WTC11 (cell line): Measurements from ENCODE around the gene GRM4. TPM values are rescaled to one million over a fixed set of nuclear protein-coding genes. Genes with fewer than 3 reads are reported as not detected.

Experiments
- ATAC-seq: fragments of 200-7000 bp; cut with Tn5 transposase; 2 replicates; pipeline ENCODE4 v1.10.0; 2021; ENCODE audit warnings: mild to moderate bottlenecking, moderate library complexity
- CTCF ChIA-PET: fragments of 300-600 bp; sonication (Branson Sonifier 250); formaldehyde crosslinking; loops from one replicate; lab custom pipeline; 2021; ENCODE audit warnings: antibody characterized with exemption; lab: Charles Lee
- POLR2A ChIA-PET: fragments of 350-600 bp; sonication (Branson Sonifier 250); formaldehyde crosslinking; loops from one replicate; lab custom pipeline; 2021; ENCODE audit warnings: antibody characterized with exemption; lab: Charles Lee
- DNase-seq: peaks from one replicate; pipeline ENCODE4 v3.0.0; 2021; ENCODE audit warnings: low spot score
- H3K27ac Mint-ChIP-seq: 2 replicates; pipeline ENCODE4 v1.8.0; 2021; ENCODE audit warnings: mixed read lengths
- H3K27me3 Mint-ChIP-seq: 2 replicates; pipeline ENCODE4 v1.8.0; 2021; ENCODE audit warnings: low read depth, mild to moderate bottlenecking, moderate library complexity, mixed read lengths
- H3K36me3 Mint-ChIP-seq: 2 replicates; pipeline ENCODE4 v1.8.0; 2021; ENCODE audit warnings: mixed read lengths
- H3K4me1 Mint-ChIP-seq: 2 replicates; pipeline ENCODE4 v1.8.0; 2022; ENCODE audit warnings: mixed read lengths
- H3K4me3 Mint-ChIP-seq: 2 replicates; pipeline ENCODE4 v1.8.0; 2021; ENCODE audit warnings: mild to moderate bottlenecking, moderate library complexity, mixed read lengths
- H3K9me3 Mint-ChIP-seq: 2 replicates; pipeline ENCODE4 v1.8.0; 2021; ENCODE audit warnings: mixed read lengths
- AR ChIP-seq: fragments of 250-450 bp; sonication (Bioruptor Pico); IDR thresholded peaks from 2 replicates; pipeline ENCODE4 v1.9.0; 2021; ENCODE audit warnings: mild to moderate bottlenecking
- E2F4 ChIP-seq: sonication (generic); formaldehyde crosslinking; IDR thresholded peaks from 2 replicates; pipeline ENCODE4 v1.8.1; 2022; ENCODE audit warnings: low read depth, mild to moderate bottlenecking, moderate library complexity, missing genetic modification reagents, borderline replicate concordance
- ELF4 ChIP-seq: sonication (generic); formaldehyde crosslinking; IDR thresholded peaks from 2 replicates; pipeline ENCODE4 v1.8.1; 2022; ENCODE audit warnings: low read depth, mild to moderate bottlenecking, moderate library complexity, missing genetic modification reagents
- GRHL2 ChIP-seq: fragments of 250-450 bp; sonication (Bioruptor Pico); IDR thresholded peaks from 2 replicates; pipeline ENCODE4 v1.8.0; 2022; ENCODE audit warnings: mild to moderate bottlenecking, moderate library complexity; ENCODE audit not compliant: insufficient replicate concordance, severe bottlenecking
- GTF2I ChIP-seq: fragments of 250-450 bp; sonication (Bioruptor Pico); conservative IDR thresholded peaks from 2 replicates; pipeline ENCODE4 v1.4.0; 2021; ENCODE audit warnings: mild to moderate bottlenecking
- JAZF1 ChIP-seq: fragments of 250-450 bp; sonication (Bioruptor Pico); IDR thresholded peaks from 2 replicates; pipeline ENCODE4 v1.9.0; 2021; ENCODE audit warnings: moderate library complexity, mild to moderate bottlenecking, inconsistent platforms
- SOX15 ChIP-seq: fragments of 250-450 bp; sonication (Bioruptor Pico); IDR thresholded peaks from 2 replicates; pipeline ENCODE4 v1.9.0; 2021; ENCODE audit warnings: mild to moderate bottlenecking
- STAT6 ChIP-seq: sonication (generic); formaldehyde crosslinking; conservative IDR thresholded peaks from 2 replicates; pipeline ENCODE4 v1.8.1; 2023; ENCODE audit warnings: mild to moderate bottlenecking, low read depth, missing genetic modification reagents, moderate library complexity
- TCF7 ChIP-seq: sonication (generic); formaldehyde crosslinking; IDR thresholded peaks from 2 replicates; pipeline ENCODE4 v1.8.0; 2022; ENCODE audit warnings: mild to moderate bottlenecking, low read depth, missing genetic modification reagents, moderate library complexity
- TEAD4 ChIP-seq: sonication (generic); formaldehyde crosslinking; IDR thresholded peaks from 2 replicates; pipeline ENCODE4 v1.8.0; 2022; ENCODE audit warnings: mild to moderate bottlenecking, missing genetic modification reagents
- total RNA-seq: library from RNA; stranded (reverse); gene quantifications from 3 replicates; pipeline ENCODE4 v1.2.3, GENCODE V29; 2021
- TF ChIP-seq, protein P1 (sequence below): sonication (generic); formaldehyde crosslinking; IDR thresholded peaks from 2 replicates; pipeline ENCODE4 v1.8.1; 2023; ENCODE audit warnings: mild to moderate bottlenecking, missing genetic modification reagents, moderate library complexity
- TF ChIP-seq, protein P2 (sequence below): sonication (generic); formaldehyde crosslinking; IDR thresholded peaks from 2 replicates; pipeline ENCODE4 v1.8.0; 2022; ENCODE audit warnings: mild to moderate bottlenecking, missing genetic modification reagents
- TF ChIP-seq, protein P3 (sequence below): sonication (generic); formaldehyde crosslinking; IDR thresholded peaks from 2 replicates; pipeline ENCODE4 v1.8.1; 2023; ENCODE audit warnings: mild to moderate bottlenecking, missing genetic modification reagents
- TF ChIP-seq, protein P4 (sequence below): sonication (generic); formaldehyde crosslinking; IDR thresholded peaks from 2 replicates; pipeline ENCODE4 v1.8.1; 2023; ENCODE audit warnings: mild to moderate bottlenecking, missing genetic modification reagents, moderate library complexity
- TF ChIP-seq, protein P5 (sequence below): fragments of 200-600 bp; IDR thresholded peaks from 2 replicates; pipeline ENCODE4 v1.8.0; 2022; ENCODE audit warnings: antibody characterized with exemption

The GRM4 gene
- total RNA-seq, 1 experiment from 2014 or later: 34.5 TPM

- CTCF ChIA-PET: interaction anchor here (0.5 to 1.6 kb wide), 4 partner anchors 39 to 733 kb away, joined by 3 to 5 read pairs (median 4); no protein-coding TSS in a partner anchor
- no peaks in the 10 kb centered on the region for H3K4me1 Mint-ChIP-seq
- DNase-seq (no peak), ATAC-seq (no peak)
- H3K27ac Mint-ChIP-seq: no peak overlapping the region
- H3K27me3 Mint-ChIP-seq: no peaks in the 10 kb centered on the region
- no peak overlapping the region for H3K4me3 Mint-ChIP-seq
- POLR2A ChIA-PET: no interaction called here
- no peaks in the 10 kb centered on the region for H3K9me3 Mint-ChIP-seq
- no peak for TF ChIP-seq GTF2I (CRISPR knock-in tag)
- no peak for TF ChIP-seq STAT6 (CRISPR knock-in tag)
- TF ChIP-seq ELF4 (CRISPR knock-in tag): no peak
- TF ChIP-seq E2F4 (CRISPR knock-in tag): no peak
- TF ChIP-seq, protein P1, sequence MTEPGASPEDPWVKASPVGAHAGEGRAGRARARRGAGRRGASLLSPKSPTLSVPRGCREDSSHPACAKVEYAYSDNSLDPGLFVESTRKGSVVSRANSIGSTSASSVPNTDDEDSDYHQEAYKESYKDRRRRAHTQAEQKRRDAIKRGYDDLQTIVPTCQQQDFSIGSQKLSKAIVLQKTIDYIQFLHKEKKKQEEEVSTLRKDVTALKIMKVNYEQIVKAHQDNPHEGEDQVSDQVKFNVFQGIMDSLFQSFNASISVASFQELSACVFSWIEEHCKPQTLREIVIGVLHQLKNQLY (CRISPR knock-in tag): no peak
- TF ChIP-seq, protein P2, sequence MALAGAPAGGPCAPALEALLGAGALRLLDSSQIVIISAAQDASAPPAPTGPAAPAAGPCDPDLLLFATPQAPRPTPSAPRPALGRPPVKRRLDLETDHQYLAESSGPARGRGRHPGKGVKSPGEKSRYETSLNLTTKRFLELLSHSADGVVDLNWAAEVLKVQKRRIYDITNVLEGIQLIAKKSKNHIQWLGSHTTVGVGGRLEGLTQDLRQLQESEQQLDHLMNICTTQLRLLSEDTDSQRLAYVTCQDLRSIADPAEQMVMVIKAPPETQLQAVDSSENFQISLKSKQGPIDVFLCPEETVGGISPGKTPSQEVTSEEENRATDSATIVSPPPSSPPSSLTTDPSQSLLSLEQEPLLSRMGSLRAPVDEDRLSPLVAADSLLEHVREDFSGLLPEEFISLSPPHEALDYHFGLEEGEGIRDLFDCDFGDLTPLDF (CRISPR knock-in tag): no peak
- H3K36me3 Mint-ChIP-seq: no peaks in the 10 kb centered on the region
Measured at GRCh38 chr6:34106900-34107299, 39.0 kb downstream of the GRM4 start.

- no peaks in the 10 kb centered on the region for H3K36me3 Mint-ChIP-seq
- H3K9me3 Mint-ChIP-seq: no peaks in the 10 kb centered on the region
- H3K4me1 Mint-ChIP-seq: no peaks in the 10 kb centered on the region
- POLR2A ChIA-PET: no interaction called here
- H3K27ac Mint-ChIP-seq: no peak overlapping the region; the same call in 1 of the 2 replicates
- ATAC-seq (no peak), DNase-seq (no peak)
- CTCF ChIA-PET: interaction anchor here (0.8 to 1.6 kb wide), 2 partner anchors 44 to 51 kb away, joined by 3 to 5 read pairs; no protein-coding TSS in a partner anchor
- H3K4me3 Mint-ChIP-seq: no peak overlapping the region
- no peaks in the 10 kb centered on the region for H3K27me3 Mint-ChIP-seq
- TF ChIP-seq, protein P3, sequence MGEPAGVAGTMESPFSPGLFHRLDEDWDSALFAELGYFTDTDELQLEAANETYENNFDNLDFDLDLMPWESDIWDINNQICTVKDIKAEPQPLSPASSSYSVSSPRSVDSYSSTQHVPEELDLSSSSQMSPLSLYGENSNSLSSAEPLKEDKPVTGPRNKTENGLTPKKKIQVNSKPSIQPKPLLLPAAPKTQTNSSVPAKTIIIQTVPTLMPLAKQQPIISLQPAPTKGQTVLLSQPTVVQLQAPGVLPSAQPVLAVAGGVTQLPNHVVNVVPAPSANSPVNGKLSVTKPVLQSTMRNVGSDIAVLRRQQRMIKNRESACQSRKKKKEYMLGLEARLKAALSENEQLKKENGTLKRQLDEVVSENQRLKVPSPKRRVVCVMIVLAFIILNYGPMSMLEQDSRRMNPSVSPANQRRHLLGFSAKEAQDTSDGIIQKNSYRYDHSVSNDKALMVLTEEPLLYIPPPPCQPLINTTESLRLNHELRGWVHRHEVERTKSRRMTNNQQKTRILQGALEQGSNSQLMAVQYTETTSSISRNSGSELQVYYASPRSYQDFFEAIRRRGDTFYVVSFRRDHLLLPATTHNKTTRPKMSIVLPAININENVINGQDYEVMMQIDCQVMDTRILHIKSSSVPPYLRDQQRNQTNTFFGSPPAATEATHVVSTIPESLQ (CRISPR knock-in tag): no peak
- no peak for TF ChIP-seq TEAD4 (CRISPR knock-in tag)
- TF ChIP-seq E2F4 (CRISPR knock-in tag): no peak
- TF ChIP-seq STAT6 (CRISPR knock-in tag): no peak
- TF ChIP-seq, protein P4, sequence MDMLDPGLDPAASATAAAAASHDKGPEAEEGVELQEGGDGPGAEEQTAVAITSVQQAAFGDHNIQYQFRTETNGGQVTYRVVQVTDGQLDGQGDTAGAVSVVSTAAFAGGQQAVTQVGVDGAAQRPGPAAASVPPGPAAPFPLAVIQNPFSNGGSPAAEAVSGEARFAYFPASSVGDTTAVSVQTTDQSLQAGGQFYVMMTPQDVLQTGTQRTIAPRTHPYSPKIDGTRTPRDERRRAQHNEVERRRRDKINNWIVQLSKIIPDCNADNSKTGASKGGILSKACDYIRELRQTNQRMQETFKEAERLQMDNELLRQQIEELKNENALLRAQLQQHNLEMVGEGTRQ (CRISPR knock-in tag): no peak
- TF ChIP-seq JAZF1 (CRISPR knock-in tag): no peak
- TF ChIP-seq AR (CRISPR knock-in tag): no peak
- TF ChIP-seq TCF7 (CRISPR knock-in tag): no peak
- TF ChIP-seq, protein P5, sequence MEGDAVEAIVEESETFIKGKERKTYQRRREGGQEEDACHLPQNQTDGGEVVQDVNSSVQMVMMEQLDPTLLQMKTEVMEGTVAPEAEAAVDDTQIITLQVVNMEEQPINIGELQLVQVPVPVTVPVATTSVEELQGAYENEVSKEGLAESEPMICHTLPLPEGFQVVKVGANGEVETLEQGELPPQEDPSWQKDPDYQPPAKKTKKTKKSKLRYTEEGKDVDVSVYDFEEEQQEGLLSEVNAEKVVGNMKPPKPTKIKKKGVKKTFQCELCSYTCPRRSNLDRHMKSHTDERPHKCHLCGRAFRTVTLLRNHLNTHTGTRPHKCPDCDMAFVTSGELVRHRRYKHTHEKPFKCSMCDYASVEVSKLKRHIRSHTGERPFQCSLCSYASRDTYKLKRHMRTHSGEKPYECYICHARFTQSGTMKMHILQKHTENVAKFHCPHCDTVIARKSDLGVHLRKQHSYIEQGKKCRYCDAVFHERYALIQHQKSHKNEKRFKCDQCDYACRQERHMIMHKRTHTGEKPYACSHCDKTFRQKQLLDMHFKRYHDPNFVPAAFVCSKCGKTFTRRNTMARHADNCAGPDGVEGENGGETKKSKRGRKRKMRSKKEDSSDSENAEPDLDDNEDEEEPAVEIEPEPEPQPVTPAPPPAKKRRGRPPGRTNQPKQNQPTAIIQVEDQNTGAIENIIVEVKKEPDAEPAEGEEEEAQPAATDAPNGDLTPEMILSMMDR: no peak
- TF ChIP-seq GRHL2 (CRISPR knock-in tag): no peak
- TF ChIP-seq SOX15 (CRISPR knock-in tag): no peak
Measured at GRCh38 chr6:34106421-34106820, 39.5 kb downstream of the GRM4 start.
